ENCODE data around the gene SCT. TPM values are rescaled to one million over a fixed set of nuclear protein-coding genes. Genes with fewer than 3 reads are reported as not detected.

SCT gene
- polyA plus RNA-seq, 3 donors = not detected

- no peak overlapping the region for H3K4me2 ChIP-seq (replicated peaks; ENCODE audit: extremely low read depth, low read length, poor library complexity, severe bottlenecking)
- Mint-ChIP-seq H3K9me3 (no peaks in the 10 kb centered on the region), H3K36me3 (peaks cover 49 to 93% of the 10 kb centered on the region in 2 donors), H3K27ac (no peak overlapping the region), H3K4me1 (no peaks in the 10 kb centered on the region), H3K27me3 (ENCODE audit: low read depth in 3 of 3) (no peaks in the 10 kb centered on the region), H3K4me3 (no peak overlapping the region)
- 88% methylated on average over 14 of the region's 17 CpGs for WGBS (ENCODE audit: insufficient coverage)
- DNase-seq = no peak
- no peaks in the 10 kb centered on the region for H3K9me3 ChIP-seq (replicated peaks in 1 of 2; ENCODE audit: control insufficient read depth in 1 of 2, insufficient read depth in 1 of 2, low read length in 2 of 2)
- no peaks in the 10 kb centered on the region for H3K27me3 ChIP-seq (ENCODE audit: control insufficient read depth in 2 of 2, insufficient read depth in 2 of 2, low read length in 2 of 2)
- no peak overlapping the region for H3K9ac ChIP-seq (ENCODE audit: insufficient read depth, low read length, poor library complexity, severe bottlenecking)
- intact Hi-C loops (cut with micrococcal nuclease) = no loop called here
- no peak for TF ChIP-seq CTCF (IDR thresholded peaks at IDR 0.05)
- H3K4me3 ChIP-seq (replicated peaks in 1 of 3; ENCODE audit: low read depth in 2 of 3, low read length in 3 of 3) = no peak overlapping the region
- no peak overlapping the region for H2AFZ ChIP-seq (ENCODE audit: insufficient read depth, low read depth, low read length, poor library complexity, severe bottlenecking)
- no peak overlapping the region for H3K27ac ChIP-seq (ENCODE audit: low read depth in 1 of 2, low read length in 2 of 2)
- H4K20me1 ChIP-seq (ENCODE audit: insufficient read depth, low read length) = no peaks in the 10 kb centered on the region
- no peaks in the 10 kb centered on the region for H3K79me2 ChIP-seq (ENCODE audit: insufficient read depth, low read length)
- no peaks in the 10 kb centered on the region for H3K4me1 ChIP-seq (ENCODE audit: control insufficient read depth in 1 of 2, insufficient read depth in 2 of 2, low read length in 2 of 2)
- H3K36me3 ChIP-seq (replicated peaks in 1 of 2; ENCODE audit: control insufficient read depth in 1 of 2, insufficient read depth in 2 of 2, low read length in 2 of 2) = peaks cover 48 to 68% of the 10 kb centered on the region in 2 donors
Observed at GRCh38 chr11:674406-674805, 47.4 kb upstream of the SCT start.

DNA sequence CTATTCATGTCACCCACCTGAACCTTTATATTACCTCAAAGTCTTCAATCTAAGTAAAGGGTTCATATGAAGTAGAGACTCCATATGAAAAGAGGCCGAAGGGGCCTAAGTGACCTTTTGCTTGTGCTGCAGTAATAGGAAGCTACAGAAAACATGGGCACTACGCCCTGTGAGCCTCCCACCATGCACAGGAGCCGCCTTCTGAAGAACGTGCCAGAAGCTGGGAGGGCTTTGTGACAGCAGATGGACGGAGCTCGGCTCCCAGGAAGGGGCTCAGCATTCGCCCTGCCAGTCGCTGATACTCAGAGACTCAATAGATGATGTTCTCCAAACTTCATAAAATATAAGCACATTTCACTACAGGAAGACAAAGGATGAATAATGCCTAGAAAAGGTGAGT is 46.9 kb upstream of the SCT start:
- Histone ChIP-seq H3K9ac (ENCODE audit: insufficient read depth, low read length, poor library complexity, severe bottlenecking) (no peak overlapping the region), H3K9me3 (replicated peaks in 1 of 2; ENCODE audit: control insufficient read depth in 1 of 2, insufficient read depth in 1 of 2, low read length in 2 of 2) (no peaks in the 10 kb centered on the region), H3K79me2 (ENCODE audit: insufficient read depth, low read length) (no peaks in the 10 kb centered on the region), H3K27me3 (ENCODE audit: control insufficient read depth in 2 of 2, insufficient read depth in 2 of 2, low read length in 2 of 2) (no peaks in the 10 kb centered on the region), H3K4me3 (replicated peaks in 1 of 3; ENCODE audit: low read depth in 2 of 3, low read length in 3 of 3) (no peak overlapping the region), H3K27ac (ENCODE audit: low read depth in 1 of 2, low read length in 2 of 2) (no peak overlapping the region), H4K20me1 (ENCODE audit: insufficient read depth, low read length) (no peaks in the 10 kb centered on the region), H3K4me1 (ENCODE audit: control insufficient read depth in 1 of 2, insufficient read depth in 2 of 2, low read length in 2 of 2) (no peaks in the 10 kb centered on the region), H3K36me3 (replicated peaks in 1 of 2; ENCODE audit: control insufficient read depth in 1 of 2, insufficient read depth in 2 of 2, low read length in 2 of 2) (peaks cover 46 to 63% of the 10 kb centered on the region in 2 donors), H2AFZ (ENCODE audit: insufficient read depth, low read depth, low read length, poor library complexity, severe bottlenecking) (no peak overlapping the region), H3K4me2 (replicated peaks; ENCODE audit: extremely low read depth, low read length, poor library complexity, severe bottlenecking) (no peak overlapping the region)
- 93% methylated on average over 3 of the region's 8 CpGs for WGBS (ENCODE audit: insufficient coverage)
- Mint-ChIP-seq H3K27ac (peak overlapping the region in 1 of 7 donors; percentile 12), H3K4me3 (no peak overlapping the region), H3K4me1 (no peaks in the 10 kb centered on the region), H3K9me3 (no peaks in the 10 kb centered on the region), H3K27me3 (ENCODE audit: low read depth in 3 of 3) (no peaks in the 10 kb centered on the region), H3K36me3 (peaks cover 45 to 93% of the 10 kb centered on the region in 2 donors)
- DNase-seq = no peak
- intact Hi-C loops (cut with micrococcal nuclease) = no loop called here
- TF ChIP-seq CTCF (IDR thresholded peaks at IDR 0.05) = no peak
